Heart left ventricle (tissue), 16 donors: Measurements from ENCODE around the gene AK1. TPM values are rescaled to one million over a fixed set of nuclear protein-coding genes. Genes with fewer than 3 reads are reported as not detected.
A peak's percentile ranks its signal among the peaks of the same experiment; 100 is the strongest.
"Not testable (repeated sequence)": the region's sequence is repeated elsewhere in the genome, so short reads cannot be mapped to it uniquely, and the experiment has no call there.

ENCODE experiments used
- ATAC-seq, 4 donors: fragments of 200-7000 bp; cut with Tn5 transposase; one replicate each; pipeline ENCODE4 v1.9.1; 2020 to 2022; ENCODE audit warnings: moderate library complexity in 4 of 4, mild to moderate bottlenecking in 3 of 4, moderate number of reproducible peaks in 1 of 4
- DNase-seq, 5 donors: peaks; one replicate each; pipeline ENCODE4 v3.0.0-alpha.2; 2020
- H3K27ac ChIP-seq, 12 donors: fragments of 200-600 bp; sonication (generic) in 4 of 12; one replicate each; pipeline versions ENCODE4 v1.5.0 to v1.8.0; 2016 to 2022; ENCODE audit warnings: mild to moderate bottlenecking in 2 of 12
- H3K27me3 ChIP-seq, 9 donors: fragments of 200-600 bp; sonication (generic) in 2 of 9; one replicate each; pipeline versions ENCODE4 v1.5.1 to v1.8.0; 2016 to 2022; ENCODE audit warnings: mild to moderate bottlenecking in 3 of 9
- H3K36me3 ChIP-seq, 9 donors: fragments of 200-600 bp; sonication (generic) in 2 of 9; one replicate each; pipeline versions ENCODE4 v1.5.0 to v1.8.0; 2018 to 2022; ENCODE audit warnings: mild to moderate bottlenecking in 2 of 9
- H3K4me1 ChIP-seq, 12 donors: fragments of 200-600 bp; sonication (generic) in 4 of 12; one replicate each; pipeline versions ENCODE4 v1.5.0 to v1.8.0; 2016 to 2022; ENCODE audit warnings: mild to moderate bottlenecking in 3 of 12
- H3K4me3 ChIP-seq, 12 donors: fragments of 200-600 bp; sonication (generic) in 4 of 12; one replicate each; pipeline versions ENCODE4 v1.5.0 to v1.8.0; 2017 to 2022; ENCODE audit warnings: mild to moderate bottlenecking in 9 of 12, moderate library complexity in 4 of 12
- H3K9me3 ChIP-seq, 12 donors: fragments of 200-600 bp; sonication (generic) in 4 of 12; one replicate each; pipeline versions ENCODE4 v1.5.0 to v1.8.0; 2016 to 2022; ENCODE audit warnings: mild to moderate bottlenecking in 1 of 12
- CTCF ChIP-seq, 12 donors: fragments of 200-600 bp; sonication (generic) in 4 of 12; IDR thresholded peaks; one replicate each; pipeline versions ENCODE4 v1.5.0 to v1.8.0; 2018 to 2022; ENCODE audit warnings: antibody characterized with exemption in 12 of 12, mild to moderate bottlenecking in 5 of 12
- POLR2A ChIP-seq, 2 donors: fragments of 450-650 bp; IDR thresholded peaks; one replicate each; pipeline ENCODE4 v1.6.1; 2017; ENCODE audit warnings: antibody characterized with exemption in 2 of 2, mild to moderate bottlenecking in 2 of 2, moderate library complexity in 2 of 2
- WGBS, 4 donors: extraction: QIAGEN DNeasy Blood & Tissue Kit in 2 of 4; methylation state at CpG; one replicate each; pipeline versions ENCODE4 v1.1.5 to v1.1.7; 2013 to 2018; 5-methylcytosine and 5-hydroxymethylcytosine counted together
- intact Hi-C, 10 donors: fragments of 100-400 bp; cut with DNase I; formaldehyde crosslinking; loops; one replicate each; pipeline versions ENCODE4 v1.11.1 to v1.14.2; 2022
- polyA plus RNA-seq, 2 donors: library from polyadenylated mRNA; stranded (reverse); fragments of 200-250 nt; gene quantifications; one replicate each; pipeline ENCODE4 v1.2.3, GENCODE V29; 2013
- total RNA-seq, 9 donors: library from RNA; depleted of rRNA in 2 of 9; stranded (reverse); fragments of >200 nt in 2 of 9; fragmentation: NEBNext Ultra II Directional in 3 of 9; extraction: Animal tissue kit (Norgen Biotek cat#: 25700) in 3 of 9; gene quantifications; one replicate each; pipeline versions ENCODE4 v1.1.0 to v1.2.4, GENCODE V29; 2016 to 2023
- donor health status: ischemic (EF 13 %, LVEDD 7.1; RV severe dilation, severe dysfunction).
- donor health status: healthy with polysubstance abuse.
- donor health status: DM: no; HTN: yes; CAD: no.
- donor health status: DM: no; HTN: no; CAD: no.
- donor health status: ischemic (EF 25% LVEDD 6.9; RV normal size, moderate dysfunction).
- donor health status: ischemic (EF 25% LVEDD 5.7; RV mildly dilated, moderate dysfunction).
- donor health status: healthy.
- donor health status: DM: yes; HTN: yes; CAD: no.
- donor health status: ischemic (EF 35%, LVEDD 5.7; RV mildly dilated, moderate dysfunction).
- donor health status: nonischemic (EF 11% LVEDD 7.7; RV severe dilation, severe dysfunction).
- donor health status: DM: yes; HTN: yes; CAD: no.
- donor health status: PGD.
- donor health status: ischemic (EF 29% LVEDD 5.4; RV normal size, mild dysfunction).
- donor health status: nonischemic (EF 23%, LVEDD 6.1; RV moderate dilation, normal function).

AK1 gene
- total and polyA plus RNA-seq, 11 donors = 312 to 1,060 (median 586) TPM

DNA sequence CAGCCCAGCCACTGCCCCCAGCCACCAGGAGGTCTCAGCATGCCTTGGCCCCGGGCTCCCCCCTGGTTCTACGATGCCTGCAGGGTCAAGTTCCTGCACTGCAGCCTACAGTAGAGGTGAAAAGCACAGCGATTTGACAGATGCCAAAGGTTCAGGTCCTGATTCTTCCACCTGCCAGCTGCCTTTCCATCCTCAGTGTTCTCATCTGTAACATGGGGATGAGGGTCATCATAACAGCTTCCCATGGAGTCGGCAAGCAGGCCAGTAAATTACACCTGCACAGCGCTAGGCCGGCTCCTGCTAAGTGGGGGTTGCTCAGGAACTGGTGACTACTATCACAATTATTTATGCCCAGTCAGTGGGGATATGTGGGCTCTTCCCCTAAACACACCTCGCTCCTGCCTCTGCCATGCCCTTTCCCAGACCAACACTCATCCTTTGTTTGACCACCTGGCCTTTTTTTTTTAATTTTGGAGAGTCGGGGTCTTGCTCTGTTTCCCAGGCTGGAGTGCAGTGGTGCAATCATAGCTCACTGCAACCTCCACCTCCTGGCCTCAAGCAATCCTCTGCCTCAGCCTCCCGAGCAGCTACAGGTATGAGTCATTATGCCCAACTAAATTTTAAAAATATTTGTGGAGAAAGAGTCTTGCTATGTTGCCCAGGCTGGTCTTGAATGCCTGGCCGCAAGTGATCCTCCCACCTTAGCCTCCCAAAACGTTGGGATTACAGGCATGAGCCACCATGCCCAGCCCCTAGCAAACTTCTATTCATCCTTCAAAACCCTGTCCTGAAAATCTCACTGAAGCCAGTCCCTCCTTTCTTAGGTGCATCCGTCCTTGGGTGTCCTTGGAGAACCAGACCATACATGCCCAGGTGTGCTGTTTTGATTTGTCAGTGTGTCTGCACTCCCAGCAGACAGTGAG lies 29.4 kb downstream of the AK1 start:
- Histone ChIP-seq H3K4me1 (peaks cover 6 to 72% (median 46%) of the 10 kb centered on the region in 12 donors), H3K36me3 (peaks cover 0 to 61% (median 38%) of the 10 kb centered on the region in 9 donors), H3K4me3 (peak overlapping the region; percentile 2 to 94 (median 88)), H3K27me3 (no peaks in the 10 kb centered on the region), H3K27ac (peak overlapping the region; percentile 57 to 98 (median 94)), H3K9me3 (peaks cover 0 to 17% (median 7%) of the 10 kb centered on the region in 12 donors)
- no peak for DNase-seq
- intact Hi-C loops = no loop called here
- no peak for ATAC-seq
- 63 to 80% (median 66%) methylated on average over 12 of the region's 12 CpGs for WGBS, 4 donors
- TF ChIP-seq POLR2A (IDR thresholded peaks at IDR 0.05) (no peak), CTCF (IDR thresholded peaks at IDR 0.05) (no peak)

- TF ChIP-seq POLR2A (IDR thresholded peaks at IDR 0.05) (no peak), CTCF (IDR thresholded peaks at IDR 0.05) (no peak)
- Histone ChIP-seq H3K36me3 (peaks cover 0 to 62% (median 42%) of the 10 kb centered on the region in 9 donors), H3K4me1 (peaks cover 6 to 80% (median 52%) of the 10 kb centered on the region in 12 donors), H3K27ac (peak overlapping the region; percentile 57 to 98 (median 94)), H3K27me3 (no peaks in the 10 kb centered on the region), H3K4me3 (peak overlapping the region in 11 of 12 donors; percentile 27 to 94 (median 88)), H3K9me3 (peaks cover 0 to 17% (median 7%) of the 10 kb centered on the region in 12 donors)
- intact Hi-C loops = no loop called here
- 31 to 48% (median 39%) methylated on average over 5 to 6 of the region's 6 CpGs for WGBS, 4 donors
- ATAC-seq = peak; percentile 43 to 56 (median 46)
- peak in 2 of 5 donors; percentile 62 to 63 for DNase-seq
These were observed 30.3 kb downstream of the AK1 start for GRCh38 chr9:127847178-127847510.

- H3K4me1 ChIP-seq = peaks cover 6 to 85% (median 55%) of the 10 kb centered on the region in 12 donors
- peak; percentile 69 to 84 (median 78) for DNase-seq
- peak overlapping the region in 11 of 12 donors; percentile 27 to 94 (median 88) for H3K4me3 ChIP-seq
- TF ChIP-seq POLR2A (IDR thresholded peaks at IDR 0.05) (no peak), CTCF (IDR thresholded peaks at IDR 0.05) (no peak)
- WGBS, 4 donors = 46 to 56% (median 55%) methylated on average over 17 to 18 of the region's 18 CpGs
- H3K27ac ChIP-seq = peak overlapping the region; percentile 70 to 98 (median 94)
- ATAC-seq = peak; percentile 39 to 73 (median 64)
- intact Hi-C loops = no loop called here
- H3K9me3 ChIP-seq = peaks cover 0 to 17% (median 7%) of the 10 kb centered on the region in 12 donors
- H3K27me3 ChIP-seq = no peaks in the 10 kb centered on the region
- H3K36me3 ChIP-seq = peaks cover 0 to 66% (median 42%) of the 10 kb centered on the region in 9 donors
These were observed 30.9 kb downstream of the AK1 start for GRCh38 chr9:127846443-127847177.

GRCh38 chr9:127845619-127846018 lies 31.9 kb downstream of the AK1 start:
- peak overlapping the region in 9 of 12 donors; percentile 7 to 94 (median 90) for H3K4me3 ChIP-seq
- peaks cover 0 to 17% (median 7%) of the 10 kb centered on the region in 12 donors for H3K9me3 ChIP-seq
- WGBS, 4 donors = 87 to 92% (median 90%) methylated on average over 4 of the region's 4 CpGs
- peak overlapping the region; percentile 70 to 98 (median 94) for H3K27ac ChIP-seq
- H3K4me1 ChIP-seq = peaks cover 6 to 88% (median 62%) of the 10 kb centered on the region in 12 donors
- not testable (repeated sequence) for ATAC-seq, DNase-seq, H3K27me3 ChIP-seq
- intact Hi-C loops = loop anchor here in 1 of 10 donors (2.0 kb wide), 1 partner anchor 13 kb away; no protein-coding TSS in a partner anchor
- peaks cover 0 to 66% (median 46%) of the 10 kb centered on the region in 9 donors for H3K36me3 ChIP-seq
